Stimulated activated CD8-positive, alpha-beta memory T cell treated with anti-CD3 and anti-CD28 coated beads, Interleukin-7, amount 100 ng/mL, for 48 hours (primary cell): ENCODE data around the gene ADGRL3.

Source experiments
- DNase-seq, 2 donors: peaks; one replicate each; pipeline ENCODE4 v3.0.0-alpha.2; 2020; ENCODE audit warnings: low read depth in 1 of 2; ENCODE audit errors: extremely low read depth in 1 of 2

ADGRL3 gene

GRCh38 chr4:61200187-61200915 is at the start of gene ADGRL3:
ADGRL3 (plus strand) TSS chr4:61200326.
- DNase-seq = no peak

DNA sequence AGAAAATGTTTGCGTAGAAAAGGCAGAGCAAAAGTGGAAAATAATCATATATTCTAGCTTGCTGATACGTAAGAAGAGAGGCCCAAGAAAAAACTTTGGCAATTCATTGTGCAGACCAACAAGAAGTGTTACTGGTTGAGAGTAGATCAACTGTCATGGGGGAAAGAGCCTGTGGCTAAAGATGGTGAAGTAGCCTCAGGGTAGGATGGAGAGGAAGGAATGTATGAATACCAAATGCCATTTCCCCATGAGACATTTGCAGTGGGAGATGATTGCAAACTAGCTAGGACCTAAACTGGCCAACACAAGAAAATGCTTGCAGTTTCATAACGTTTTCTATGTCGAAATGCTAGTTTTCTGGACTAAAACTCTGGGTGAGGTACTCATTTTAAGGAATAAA is 47.7 kb upstream of the ADGRL3 start:
- no peak for DNase-seq

GRCh38 chr4:61160478-61160877 is 39.6 kb upstream of the ADGRL3 start:
- DNase-seq = no peak

GRCh38 chr4:61162116-61162515 is 38.0 kb upstream of the ADGRL3 start:
- no peak for DNase-seq

DNA sequence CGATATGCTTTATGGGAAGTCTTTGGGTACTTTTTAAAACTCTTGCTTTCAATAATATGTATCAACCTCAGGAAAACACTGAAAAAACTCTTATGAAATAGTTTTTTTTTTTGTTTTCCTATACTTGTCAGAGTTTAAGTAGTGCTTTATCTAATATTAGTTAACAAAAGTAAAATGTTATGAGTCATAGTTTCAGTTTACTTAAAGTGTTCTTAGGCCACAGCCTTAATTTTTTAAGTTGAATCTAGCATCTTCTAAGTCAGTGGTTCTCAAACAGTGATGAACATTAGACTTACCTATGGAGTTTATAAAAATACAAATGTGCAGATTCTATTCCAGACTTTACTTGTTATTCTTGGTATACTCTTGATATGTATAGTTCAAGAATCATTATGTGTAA is 26.3 kb upstream of the ADGRL3 start:
- DNase-seq = no peak

GRCh38 chr4:61175495-61175894 is 24.6 kb upstream of the ADGRL3 start:
- DNase-seq = no peak

DNA sequence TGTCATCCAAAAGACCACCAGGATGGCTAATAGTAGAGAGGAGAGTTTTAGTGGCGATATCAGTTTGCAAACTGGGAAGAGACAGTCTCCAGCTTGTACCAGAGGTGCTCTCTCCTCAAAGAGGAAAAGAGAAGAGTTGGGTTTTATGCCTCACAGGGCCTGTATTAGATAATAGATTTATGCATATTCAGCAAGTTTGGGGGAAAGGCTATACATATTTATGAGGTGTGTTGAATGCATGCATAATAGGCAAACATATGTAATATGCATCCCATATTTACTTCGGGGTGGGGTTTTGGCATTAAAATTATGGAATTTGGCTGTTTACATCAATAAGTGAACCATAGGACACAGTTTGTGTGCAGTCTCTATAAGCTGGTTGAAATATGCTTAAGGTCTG is 22.8 kb upstream of the ADGRL3 start:
- DNase-seq = no peak

DNA sequence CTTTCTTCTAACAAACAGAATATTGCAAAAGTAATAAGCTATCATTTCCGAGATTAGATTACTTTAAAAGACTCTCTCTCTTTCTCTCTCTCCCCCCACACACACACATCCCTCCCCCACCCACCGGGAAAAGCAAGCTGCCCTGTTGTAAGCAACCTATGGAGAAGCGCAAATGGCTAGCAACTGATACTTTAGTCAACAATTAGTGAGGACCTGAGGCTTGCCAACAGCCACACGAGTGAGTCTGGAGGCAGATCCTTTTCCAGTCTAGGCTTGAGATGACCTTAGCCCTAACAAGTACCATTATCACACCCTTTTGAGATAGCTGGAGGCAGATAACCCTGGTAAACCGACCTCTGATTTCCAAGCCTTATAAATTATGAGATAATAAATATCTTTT is 19.7 kb upstream of the ADGRL3 start:
- DNase-seq = no peak

DNA sequence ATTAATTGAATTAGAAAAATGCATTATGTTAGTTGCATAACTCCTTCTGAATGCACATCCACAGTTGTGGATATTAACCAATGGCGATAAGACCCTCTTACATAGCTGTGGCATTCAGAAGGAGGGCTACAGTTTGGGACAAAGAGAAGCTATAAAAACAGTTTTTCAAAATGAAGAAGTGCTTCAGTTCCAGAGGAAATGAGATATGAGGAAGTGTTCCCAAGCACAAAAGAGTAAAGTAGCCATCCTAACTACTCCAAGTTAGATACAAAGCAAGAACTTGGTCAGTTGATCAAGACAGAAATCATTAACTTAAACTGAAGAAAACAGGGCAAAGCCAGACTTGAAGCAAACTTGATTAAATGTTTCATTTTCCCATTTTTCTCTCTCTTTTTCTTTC is 17.2 kb upstream of the ADGRL3 start:
- no peak for DNase-seq

GRCh38 chr4:61185288-61185687 is 14.8 kb upstream of the ADGRL3 start:
- DNase-seq = no peak

DNA sequence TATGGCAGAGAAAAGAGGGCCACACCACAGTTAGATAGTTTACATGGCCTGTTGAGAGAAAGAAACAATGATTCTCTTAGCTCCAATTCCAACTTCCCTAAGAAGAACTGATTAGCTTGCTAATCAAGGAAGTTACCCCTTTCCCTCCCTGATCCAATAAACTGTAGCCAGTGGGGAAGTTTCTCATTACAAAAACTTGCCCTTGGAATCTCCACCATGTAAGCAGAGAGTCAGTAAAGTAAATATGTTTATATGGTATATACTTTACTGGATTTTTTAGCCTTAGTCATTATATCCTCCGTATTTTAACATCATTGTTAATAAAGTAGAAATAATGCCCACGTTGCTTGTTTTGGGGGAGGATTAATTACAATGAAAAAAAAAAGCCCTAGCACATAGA is 7.7 kb upstream of the ADGRL3 start:
- no peak for DNase-seq

DNA sequence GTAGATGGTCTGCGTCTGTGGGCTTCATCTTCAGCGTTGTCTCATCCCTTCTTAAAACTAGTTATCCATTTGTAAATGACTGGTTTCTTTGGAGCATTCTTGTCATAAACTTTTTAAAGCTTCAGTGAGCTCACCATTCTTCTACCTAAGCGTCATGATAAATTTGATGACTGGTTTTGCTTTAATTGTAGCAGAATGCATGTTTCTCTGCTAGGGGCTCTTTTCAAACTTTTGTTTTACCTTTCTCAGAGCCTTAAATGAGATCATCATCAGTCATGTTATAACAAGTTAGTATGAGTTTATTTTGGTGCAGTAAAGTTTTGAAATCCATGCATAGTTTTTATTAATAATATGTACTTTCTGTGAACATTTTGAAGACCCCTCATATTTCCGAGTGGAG is 6.3 kb upstream of the ADGRL3 start:
- DNase-seq = no peak

DNA sequence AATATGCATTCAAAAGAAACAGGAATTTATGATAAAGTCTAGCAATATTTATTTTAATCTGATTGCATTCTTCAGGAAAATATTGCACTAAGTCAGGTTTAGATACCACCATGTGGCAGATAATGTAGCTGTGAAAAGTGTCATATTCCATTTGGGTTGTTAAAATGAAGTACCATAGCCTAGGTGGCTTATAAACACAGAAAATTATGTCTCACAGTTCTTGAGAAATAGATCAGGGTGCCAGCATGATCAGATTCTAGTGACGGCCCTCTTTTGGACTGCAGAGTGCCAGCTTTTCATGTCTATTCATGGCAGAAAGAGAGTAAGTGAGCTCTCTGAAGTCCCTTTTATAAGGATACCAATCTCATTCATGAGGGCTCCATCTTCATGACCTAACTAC is 5.6 kb upstream of the ADGRL3 start:
- no peak for DNase-seq

DNA sequence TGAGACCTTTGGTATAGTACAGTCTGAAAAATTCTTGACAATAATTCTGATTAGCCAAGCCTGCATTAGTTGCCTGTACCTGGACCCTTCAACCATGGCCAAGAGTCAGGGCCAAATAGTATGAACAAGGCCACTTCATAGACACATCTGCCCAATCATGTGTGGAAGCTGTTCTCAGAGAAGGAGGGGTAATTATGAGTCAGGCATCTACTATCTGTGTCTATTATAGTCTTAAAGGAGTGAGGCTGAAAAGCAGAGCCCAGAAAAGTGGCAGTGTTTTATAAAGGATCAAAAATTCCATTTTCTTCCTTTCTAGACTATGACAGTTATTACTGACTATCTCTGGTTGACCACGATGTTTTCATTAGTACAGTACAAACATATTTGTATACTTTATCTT is 5.0 kb upstream of the ADGRL3 start:
- no peak for DNase-seq

DNA sequence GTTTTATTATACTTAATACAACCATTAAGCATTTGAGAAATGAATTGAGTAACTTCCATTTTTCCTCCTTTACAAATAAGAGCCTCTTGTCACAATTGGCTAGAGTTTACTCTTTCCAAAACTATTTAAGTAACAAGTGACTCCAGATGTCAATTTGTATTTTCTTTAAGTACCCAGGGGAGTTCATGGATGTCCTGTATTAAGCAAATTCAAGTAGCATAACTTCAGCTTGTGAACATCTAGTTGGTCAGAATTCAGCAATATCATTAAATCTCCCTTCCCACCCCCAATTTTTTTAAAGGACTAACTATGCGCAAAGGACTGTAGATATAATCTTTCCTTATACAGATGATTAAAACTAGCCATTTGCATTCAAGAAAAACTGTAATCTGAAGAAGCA is 1.4 kb upstream of the ADGRL3 start:
- no peak for DNase-seq

DNA sequence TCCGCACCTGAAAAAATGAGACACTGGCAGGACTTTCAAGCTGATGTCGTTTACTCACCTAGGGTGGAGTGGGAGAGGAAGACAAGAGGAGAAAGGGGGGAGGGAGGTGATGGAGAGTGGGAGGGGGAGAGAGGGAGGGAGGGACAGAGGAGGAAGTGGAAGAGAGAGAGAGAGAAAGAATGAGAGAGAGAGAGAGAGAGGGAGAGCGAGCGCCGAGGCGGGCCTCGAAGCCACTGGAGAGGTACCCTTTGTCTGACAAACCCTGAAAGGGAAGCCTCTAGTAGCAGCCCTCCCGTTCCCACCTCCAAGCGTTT is 296 bp upstream of the ADGRL3 start:
- DNase-seq = no peak

- no peak for DNase-seq
Observed at GRCh38 chr4:61200916-61201526, 895 bp downstream of the ADGRL3 start.

DNA sequence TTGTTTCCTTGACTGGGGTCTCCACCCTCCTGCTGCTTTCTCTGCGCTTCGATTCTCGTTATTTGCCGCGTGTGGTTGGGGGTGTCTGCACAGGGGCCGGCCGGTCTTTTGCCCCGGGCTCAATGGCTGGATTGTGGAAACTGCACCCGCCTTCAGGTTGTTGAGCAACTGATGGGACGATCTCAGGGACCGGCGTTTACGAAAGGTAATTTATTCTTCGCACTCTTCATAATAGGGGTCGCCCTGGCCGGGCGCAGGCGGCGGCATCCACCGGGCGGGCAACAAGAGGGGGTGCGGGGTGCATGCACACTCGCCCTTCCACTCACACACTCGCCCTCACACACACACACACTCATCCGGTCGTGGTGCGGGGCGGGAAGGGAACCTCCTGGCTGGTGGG is 1.4 kb downstream of the ADGRL3 start:
- no peak for DNase-seq

DNA sequence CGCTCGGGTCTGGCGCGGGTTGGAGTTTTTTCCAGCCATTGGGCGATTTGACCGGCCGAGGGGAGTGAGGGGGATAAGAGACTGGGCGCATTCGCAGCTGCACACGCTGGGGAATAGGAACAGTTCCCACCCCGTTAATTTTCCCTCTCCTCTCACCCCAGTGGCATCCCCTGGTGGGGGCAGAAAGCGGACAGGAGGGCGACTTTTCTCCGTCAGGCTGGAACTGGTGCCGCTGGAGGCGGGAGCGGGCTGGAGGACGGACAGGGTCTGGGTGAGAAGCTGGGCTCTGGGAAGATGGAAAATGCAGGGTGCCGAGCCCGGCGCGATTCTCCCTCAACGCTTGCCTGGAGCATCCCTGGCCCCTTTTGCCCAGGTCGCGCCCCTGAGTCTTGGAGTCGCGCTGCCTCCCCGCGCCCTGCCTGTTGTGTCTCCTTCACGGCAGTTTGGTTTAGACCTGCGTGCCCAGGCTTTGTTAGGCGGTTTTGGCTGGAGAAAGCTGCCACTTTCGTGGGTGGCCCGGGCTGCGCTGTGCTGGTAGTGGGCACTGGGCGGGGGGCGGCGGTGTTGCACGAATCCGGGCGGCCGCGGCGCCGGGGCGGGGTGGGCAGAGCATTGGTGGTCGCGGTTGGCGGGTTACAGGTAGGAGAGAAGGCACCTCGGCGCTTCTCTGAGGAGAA is 2.0 kb downstream of the ADGRL3 start:
- no peak for DNase-seq

GRCh38 chr4:61202638-61203435 is 2.7 kb downstream of the ADGRL3 start:
- DNase-seq = no peak

DNA sequence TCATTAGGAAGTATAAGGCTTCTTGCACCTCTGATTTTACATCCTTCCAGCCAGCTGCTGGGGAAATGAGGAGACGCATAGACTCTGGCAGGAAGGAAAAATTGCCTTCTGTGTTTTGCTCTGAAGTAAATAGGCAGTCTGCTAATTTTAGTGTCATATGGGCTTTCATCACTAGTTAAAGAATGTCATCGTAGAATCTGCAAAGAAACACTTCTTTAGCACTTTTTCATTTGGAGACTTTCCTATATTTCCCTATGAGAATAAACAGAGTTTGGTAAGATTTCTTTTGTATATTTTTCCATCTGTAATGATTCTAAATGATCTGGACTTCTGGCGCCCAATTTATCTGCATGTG is 3.3 kb downstream of the ADGRL3 start:
- DNase-seq = no peak
